ENCODE measurements around the gene PNO1.
"Not testable (repeated sequence)": the region's sequence is repeated elsewhere in the genome, so short reads cannot be mapped to it uniquely, and the experiment has no call there.

- not testable (repeated sequence) for TF ChIP-seq POLR2A, TAF1 (IDR thresholded peaks at IDR 0.05; ENCODE audit: low read depth, low read length)
Observed at GRCh38 chr2:68117922-68118321, 39.8 kb upstream of the PNO1 start.
